Right atrium auricular region (tissue), 2 donors: ENCODE measurements around the gene IFITM1. TPM values are rescaled to one million over a fixed set of nuclear protein-coding genes. Genes with fewer than 3 reads are reported as not detected.
"Not testable (repeated sequence)": the region's sequence is repeated elsewhere in the genome, so short reads cannot be mapped to it uniquely, and the experiment has no call there.

Source experiments
- DNase-seq: peaks from one replicate; pipeline ENCODE4 v3.0.0-alpha.2; 2019; ENCODE audit warnings: low spot score
- H3K27ac ChIP-seq, 2 donors: fragments of 200-600 bp; sonication (generic); 1 replicate in 1 of 2; 2 replicates in 1 of 2; pipeline ENCODE4 v1.5.1; 2016 to 2019
- H3K27me3 ChIP-seq, 2 donors: fragments of 200-600 bp; sonication (generic); one replicate each; pipeline versions ENCODE4 v1.5.1 to v1.6.0; 2017 to 2019
- H3K36me3 ChIP-seq: fragments of 200-600 bp; sonication (generic); one replicate; pipeline ENCODE4 v1.5.1; 2016
- H3K4me1 ChIP-seq, 2 donors: fragments of 200-600 bp; sonication (generic); one replicate each; pipeline versions ENCODE4 v1.5.1 to v1.6.0; 2017 to 2019
- H3K4me3 ChIP-seq, 2 donors: fragments of 200-600 bp; sonication (generic); 1 replicate in 1 of 2; 2 replicates in 1 of 2; pipeline ENCODE4 v1.5.1; 2017 to 2019; ENCODE audit warnings: mild to moderate bottlenecking in 1 of 2, moderate library complexity in 1 of 2
- H3K9me3 ChIP-seq, 2 donors: fragments of 200-600 bp; sonication (generic); one replicate each; pipeline ENCODE4 v1.5.1; 2019
- CTCF ChIP-seq, 2 donors: fragments of 200-600 bp; sonication (generic); IDR thresholded peaks; one replicate each; pipeline ENCODE4 v1.5.1; 2019; ENCODE audit warnings: antibody characterized with exemption in 2 of 2
- total RNA-seq, 2 donors: library from RNA; depleted of rRNA; stranded (reverse); fragments of >200 nt; gene quantifications; one replicate each; pipeline ENCODE4 v1.1.0, GENCODE V29; 2016

The IFITM1 gene
- total RNA-seq, 2 donors from 2014 or later, result 82.3 to 241 TPM

- DNase-seq, result no peak
- H3K27me3 ChIP-seq, result peaks cover 0 to 9% of the 10 kb centered on the region in 2 donors
- no peaks in the 10 kb centered on the region for H3K9me3 ChIP-seq
- H3K36me3 ChIP-seq, result no peaks in the 10 kb centered on the region
- peaks cover 0 to 7% of the 10 kb centered on the region in 2 donors for H3K4me1 ChIP-seq
- H3K4me3 ChIP-seq, result no peak overlapping the region
- TF ChIP-seq CTCF (IDR thresholded peaks at IDR 0.05), result no peak
- H3K27ac ChIP-seq, result no peak overlapping the region
These were observed 10.5 kb upstream of the IFITM1 start for GRCh38 chr11:303363-303762.

GRCh38 chr11:304061-304506 is 9.8 kb upstream of the IFITM1 start:
- Histone ChIP-seq H3K27me3 (peaks cover 0 to 5% of the 10 kb centered on the region in 2 donors), H3K36me3 (no peaks in the 10 kb centered on the region), H3K4me1 (peaks cover 0 to 7% of the 10 kb centered on the region in 2 donors), H3K27ac (no peak overlapping the region), H3K4me3 (no peak overlapping the region), H3K9me3 (no peaks in the 10 kb centered on the region)
- no peak for DNase-seq
- TF ChIP-seq CTCF (IDR thresholded peaks at IDR 0.05), result no peak

GRCh38 chr11:304915-305843 is 8.7 kb upstream of the IFITM1 start:
- H3K27ac ChIP-seq, result no peak overlapping the region
- DNase-seq, result peak; percentile 80
- H3K27me3 ChIP-seq, result no peaks in the 10 kb centered on the region
- H3K4me3 ChIP-seq, result no peak overlapping the region
- peak; percentile 46 to 72 for TF ChIP-seq CTCF (IDR thresholded peaks at IDR 0.05)
- H3K9me3 ChIP-seq, result no peaks in the 10 kb centered on the region
- no peaks in the 10 kb centered on the region for H3K36me3 ChIP-seq
- H3K4me1 ChIP-seq, result peaks cover 0 to 9% of the 10 kb centered on the region in 2 donors

- no peaks in the 10 kb centered on the region for H3K36me3 ChIP-seq
- H3K4me3 ChIP-seq, result no peak overlapping the region
- peaks cover 0 to 7% of the 10 kb centered on the region in 2 donors for H3K4me1 ChIP-seq
- no peak for TF ChIP-seq CTCF (IDR thresholded peaks at IDR 0.05)
- peak overlapping the region in 1 of 2 donors; percentile 87 for H3K27ac ChIP-seq
- H3K9me3 ChIP-seq, result no peaks in the 10 kb centered on the region
- DNase-seq, result no peak
- no peaks in the 10 kb centered on the region for H3K27me3 ChIP-seq
These were observed 8.0 kb upstream of the IFITM1 start for GRCh38 chr11:305844-306211.

- no peaks in the 10 kb centered on the region for H3K27me3 ChIP-seq
- peak overlapping the region; percentile 32 to 87 for H3K27ac ChIP-seq
- DNase-seq, result no peak
- H3K4me1 ChIP-seq, result peaks cover 0 to 9% of the 10 kb centered on the region in 2 donors
- H3K4me3 ChIP-seq, result no peak overlapping the region
- no peak for TF ChIP-seq CTCF (IDR thresholded peaks at IDR 0.05)
- H3K36me3 ChIP-seq, result no peaks in the 10 kb centered on the region
- H3K9me3 ChIP-seq, result no peaks in the 10 kb centered on the region
These were observed 7.0 kb upstream of the IFITM1 start for GRCh38 chr11:306645-307371.

GRCh38 chr11:307766-308708 is 5.8 kb upstream of the IFITM1 start, which contains the start of gene IFITM2:
Gene IFITM2, plus strand, starts transcription at chr11:307816. Its CDS starts 377 bp downstream, at chr11:308193.
- H3K9me3 ChIP-seq, H3K36me3 ChIP-seq, H3K27me3 ChIP-seq: not testable (repeated sequence)
- peak within 1 kb of the TSS; percentile 50 to 57 for H3K4me3 ChIP-seq
- peak; percentile 92 for DNase-seq
- H3K27ac ChIP-seq, result peak within 1 kb of the TSS; percentile 83 to 87
- peaks cover 0 to 20% of the 10 kb centered on the region in 2 donors for H3K4me1 ChIP-seq

GRCh38 chr11:308740-309665 is 4.8 kb upstream of the IFITM1 start:
- not testable (repeated sequence) for DNase-seq, H3K9me3 ChIP-seq, H3K27me3 ChIP-seq, H3K36me3 ChIP-seq
- Histone ChIP-seq H3K4me1 (peaks cover 0 to 27% of the 10 kb centered on the region in 2 donors), H3K4me3 (peak overlapping the region; percentile 50 to 57), H3K27ac (peak overlapping the region; percentile 83 to 87)
